GM18868 (cell line): ENCODE measurements around the gene PATL1.
A peak's percentile ranks its signal among the peaks of the same experiment; 100 is the strongest.
"Not testable (repeated sequence)": the region's sequence is repeated elsewhere in the genome, so short reads cannot be mapped to it uniquely, and the experiment has no call there.

Source experiments
- ATAC-seq: cut with Tn5 transposase; IDR thresholded peaks from one replicate; pipeline ENCODE4 v1.9.1; 2021; ENCODE audit warnings: mild to moderate bottlenecking, moderate library complexity; ENCODE audit not compliant: unreplicated experiment

PATL1 gene

DNA sequence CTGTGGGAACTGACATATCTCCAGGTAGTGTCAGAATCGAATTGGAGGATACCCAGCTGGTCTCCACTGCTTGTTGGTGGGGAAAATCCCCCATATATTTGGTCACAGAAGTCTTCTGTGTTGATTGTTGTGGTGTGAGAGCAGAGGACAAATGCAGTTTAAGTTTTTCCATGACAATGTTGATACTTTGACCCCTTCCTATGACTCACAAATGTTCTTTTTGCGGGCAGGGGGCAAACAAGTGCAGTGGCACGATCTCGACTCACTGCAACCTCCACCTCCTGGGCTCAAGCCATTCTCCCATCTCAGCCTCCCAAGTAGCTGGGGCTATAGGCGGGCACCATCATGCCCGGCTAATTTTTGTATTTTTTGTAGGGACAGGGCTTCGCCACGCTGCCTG is 7.4 kb upstream of the PATL1 start:
- no peak for ATAC-seq

DNA sequence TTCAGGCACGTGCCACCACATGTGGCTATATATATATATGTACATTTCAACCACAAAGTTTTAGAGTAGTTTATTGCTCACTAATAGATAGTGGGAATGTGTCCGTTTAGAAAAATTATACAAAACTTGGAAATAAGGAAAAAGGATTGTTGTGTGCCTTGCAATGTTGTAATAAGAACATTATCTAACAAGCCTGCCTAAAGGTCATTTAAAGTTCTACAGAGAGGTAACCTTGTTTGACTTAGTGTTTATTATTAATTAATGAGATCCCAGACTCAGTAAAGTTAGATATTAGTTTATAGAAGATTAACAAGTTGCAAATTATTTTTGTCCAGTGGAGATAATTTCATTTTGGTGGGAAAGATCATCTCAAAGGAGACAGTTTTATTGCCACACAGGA is 5.5 kb upstream of the PATL1 start:
- ATAC-seq, result no peak

DNA sequence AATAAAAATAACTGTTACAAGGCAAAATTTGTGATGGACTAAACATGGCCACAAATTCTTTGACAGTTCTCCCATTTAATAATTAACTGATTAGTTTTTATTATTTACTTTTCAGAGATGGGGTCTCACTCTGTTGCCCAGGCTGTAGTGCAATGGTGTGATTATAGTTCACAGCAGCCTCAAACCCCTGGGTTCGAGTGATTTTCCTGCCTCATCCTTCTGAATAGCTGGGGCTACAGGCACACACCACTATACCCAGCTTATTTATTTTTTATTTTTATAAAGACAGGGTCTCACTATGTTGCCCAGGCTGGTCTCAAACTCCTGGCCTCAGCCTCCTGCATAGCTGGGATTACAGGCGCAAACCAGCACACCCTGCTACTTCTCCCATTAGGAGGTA is 4.5 kb upstream of the PATL1 start:
- ATAC-seq, result no peak

DNA sequence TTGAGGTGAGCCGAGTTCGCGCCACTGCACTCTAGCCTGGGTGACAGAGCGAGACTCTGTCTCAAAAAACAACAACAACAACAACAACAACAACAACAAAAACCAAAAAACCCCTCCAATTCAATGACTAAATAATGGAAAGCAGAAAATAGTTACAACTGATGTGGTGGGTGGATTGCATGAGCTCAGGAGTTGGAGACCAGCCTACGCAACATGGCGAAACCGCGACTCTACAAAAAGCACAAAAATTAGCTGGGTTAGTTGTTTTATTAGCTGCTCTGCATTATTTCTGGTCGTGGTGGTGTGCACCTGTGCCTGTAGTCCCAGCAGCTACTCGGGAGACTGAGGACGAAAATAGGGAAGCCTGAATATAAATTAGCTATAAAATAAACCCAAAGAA is 2.6 kb upstream of the PATL1 start:
- ATAC-seq, result no peak

DNA sequence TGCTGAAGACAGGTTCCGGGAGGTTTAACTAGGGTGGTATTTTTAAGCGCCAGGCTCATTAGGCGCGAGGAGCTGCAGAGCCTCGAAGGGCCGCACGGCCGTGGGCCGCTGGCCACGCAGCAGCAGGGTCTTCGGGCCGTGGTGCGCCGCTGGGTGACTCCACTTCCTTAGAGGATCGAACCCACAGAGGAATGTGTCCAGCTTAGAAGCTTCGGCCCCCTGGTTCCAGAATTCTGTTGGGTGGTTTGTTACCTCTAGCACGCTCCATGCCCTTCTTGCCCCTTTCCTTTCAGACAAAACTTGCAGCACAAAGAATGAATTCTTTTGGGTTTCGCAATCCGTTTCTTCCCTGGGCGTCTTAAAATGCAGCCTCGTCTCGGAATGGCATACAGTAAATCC is 773 bp upstream of the PATL1 start:
- ATAC-seq, result no peak

DNA sequence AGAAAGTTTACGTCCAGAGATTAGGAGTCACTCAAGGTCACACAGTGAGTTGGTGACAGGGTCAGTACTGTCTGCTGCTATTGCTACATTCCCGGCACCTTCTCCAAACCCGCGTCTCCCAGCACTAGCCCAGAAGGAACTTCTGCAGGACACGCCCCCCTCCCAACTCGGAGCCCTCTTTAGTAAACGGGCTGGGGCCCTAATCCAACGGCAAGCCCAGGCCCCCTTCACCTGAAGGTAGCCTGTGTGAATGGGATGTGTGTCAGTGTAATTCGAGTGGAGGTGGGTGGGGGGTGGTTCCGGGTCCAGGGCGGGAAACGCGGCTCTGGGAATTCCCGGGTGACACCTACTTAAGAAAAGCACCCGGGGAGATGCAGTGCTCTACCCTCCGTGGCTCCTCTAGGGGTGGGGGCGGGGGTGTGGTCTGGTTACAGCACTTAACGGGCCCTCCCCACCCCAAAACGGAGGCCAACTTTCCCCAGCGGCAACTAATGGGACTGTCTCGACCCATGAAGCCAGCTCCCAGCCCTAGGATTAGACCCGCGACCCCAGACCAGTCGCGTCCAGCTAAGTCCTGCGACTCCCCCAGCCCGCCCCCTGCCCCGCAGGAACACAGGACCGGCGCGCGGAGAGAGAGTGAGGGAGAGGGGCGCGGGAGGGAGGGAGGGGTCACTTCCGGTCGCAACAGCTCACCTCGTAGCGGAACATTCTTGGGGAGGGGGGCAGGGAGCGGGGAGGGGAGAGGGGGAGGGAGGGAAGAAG is 468 bp downstream of the PATL1 start:
- peak; percentile 16 for ATAC-seq

DNA sequence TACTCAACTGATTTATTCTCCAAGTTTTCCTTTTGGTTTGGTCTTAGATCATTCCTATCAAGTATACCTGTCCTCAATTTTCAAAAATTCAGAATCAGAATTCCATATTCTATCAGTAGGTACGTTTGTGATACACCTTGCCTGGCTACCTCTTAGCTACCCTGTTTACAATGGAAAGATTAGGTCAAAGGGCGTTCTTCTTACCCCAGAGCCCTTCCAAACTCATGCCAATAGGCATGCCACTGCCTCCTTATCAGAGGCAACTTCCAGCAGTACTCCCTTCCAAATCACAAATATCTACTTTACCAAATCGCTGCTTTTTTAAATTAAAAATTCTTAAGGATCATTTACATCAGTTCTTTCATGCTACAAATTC is 1.0 kb downstream of the PATL1 start:
- no peak for ATAC-seq

DNA sequence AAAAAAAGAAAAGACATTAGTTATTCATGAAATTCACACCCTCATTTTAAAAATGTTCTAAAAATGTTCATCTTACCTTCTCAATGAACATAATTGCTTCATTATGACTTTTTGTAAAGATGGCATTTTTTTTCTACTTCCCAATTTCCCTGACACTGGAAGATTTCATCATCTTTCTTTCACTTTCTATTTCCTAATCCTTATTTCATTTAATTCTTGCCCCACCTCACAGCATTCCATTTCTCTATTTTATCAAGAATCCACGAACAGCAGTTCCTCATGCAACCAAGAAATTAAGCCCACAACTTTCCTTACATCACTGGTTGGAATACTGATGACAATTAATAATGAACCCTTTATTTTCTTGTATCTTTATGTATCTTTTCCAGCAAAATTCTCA is 1.9 kb downstream of the PATL1 start:
- no peak for ATAC-seq

DNA sequence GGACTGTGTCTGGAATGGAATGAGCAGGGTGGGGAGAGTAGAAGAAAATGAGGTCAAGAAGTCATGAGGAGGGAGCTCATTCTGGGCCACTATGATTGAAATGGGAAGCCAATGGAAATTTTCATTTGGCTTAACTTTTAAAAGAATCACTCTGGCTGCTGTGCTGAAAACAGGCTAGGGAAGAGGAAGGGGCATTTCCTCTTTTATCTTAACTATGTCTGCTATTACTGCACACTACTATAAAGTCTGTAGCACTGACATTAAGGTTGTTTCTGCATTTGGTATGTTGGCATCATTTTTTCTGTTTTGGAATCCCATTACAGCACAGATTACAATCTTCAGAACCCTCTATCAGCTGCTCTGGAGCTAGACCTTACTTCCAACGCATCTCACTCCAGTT is 8.2 kb downstream of the PATL1 start:
- no peak for ATAC-seq

DNA sequence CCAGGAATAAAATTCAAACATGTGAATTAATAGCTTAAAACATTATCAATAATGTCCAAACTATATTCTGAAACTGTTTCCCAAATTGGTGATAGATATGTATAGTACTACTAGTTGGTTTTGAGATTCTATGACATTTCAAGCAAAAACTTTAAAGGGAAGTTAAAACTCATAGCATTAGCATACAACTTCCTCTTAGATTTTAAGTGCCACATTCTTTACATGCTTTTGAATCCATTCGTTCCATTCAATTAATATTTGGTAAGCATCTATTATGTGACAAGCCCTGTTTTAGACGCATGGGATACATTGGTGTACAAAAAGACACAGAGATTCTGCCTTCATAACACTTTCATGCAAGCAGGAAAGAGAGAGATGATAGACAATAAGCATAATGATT is 8.9 kb downstream of the PATL1 start:
- no peak for ATAC-seq

DNA sequence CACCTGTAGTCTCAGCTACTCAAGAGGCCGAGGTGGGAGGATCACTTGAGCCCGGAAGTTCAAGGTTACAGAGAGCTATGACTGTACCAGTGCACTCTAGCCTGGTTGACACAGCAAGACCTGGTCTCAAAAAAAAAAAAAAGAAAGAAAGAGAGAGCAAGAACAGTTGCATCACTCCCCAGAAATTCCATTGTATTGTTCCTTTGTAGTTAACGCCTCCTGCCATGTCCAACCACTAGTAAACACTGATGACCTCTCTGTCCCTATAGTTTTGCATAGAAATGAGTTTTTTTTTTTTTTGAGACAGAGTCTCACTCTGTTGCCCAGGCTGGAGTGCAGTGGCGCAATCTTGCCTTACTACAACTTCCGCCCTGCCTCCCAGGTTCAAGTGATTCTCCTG is 10.8 kb downstream of the PATL1 start:
- no peak for ATAC-seq

DNA sequence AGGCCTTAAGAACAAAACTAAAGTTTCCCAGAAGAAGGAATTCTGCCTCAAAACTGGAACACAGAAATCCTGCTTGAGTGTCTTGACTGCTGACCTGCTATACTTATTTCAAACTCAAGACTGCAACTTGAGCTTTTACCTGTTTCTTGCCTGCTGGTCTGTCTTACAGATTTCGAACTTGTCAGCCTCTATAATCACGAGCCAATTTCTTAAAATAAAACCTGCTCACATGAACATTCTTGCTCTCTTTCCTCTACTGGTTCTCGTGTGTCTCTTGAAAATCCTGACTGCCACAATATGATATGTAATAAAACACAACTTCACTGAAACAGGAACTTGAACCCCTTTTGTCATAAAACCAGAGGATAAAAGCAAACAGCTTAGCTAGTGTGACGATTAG is 13.9 kb downstream of the PATL1 start:
- no peak for ATAC-seq

DNA sequence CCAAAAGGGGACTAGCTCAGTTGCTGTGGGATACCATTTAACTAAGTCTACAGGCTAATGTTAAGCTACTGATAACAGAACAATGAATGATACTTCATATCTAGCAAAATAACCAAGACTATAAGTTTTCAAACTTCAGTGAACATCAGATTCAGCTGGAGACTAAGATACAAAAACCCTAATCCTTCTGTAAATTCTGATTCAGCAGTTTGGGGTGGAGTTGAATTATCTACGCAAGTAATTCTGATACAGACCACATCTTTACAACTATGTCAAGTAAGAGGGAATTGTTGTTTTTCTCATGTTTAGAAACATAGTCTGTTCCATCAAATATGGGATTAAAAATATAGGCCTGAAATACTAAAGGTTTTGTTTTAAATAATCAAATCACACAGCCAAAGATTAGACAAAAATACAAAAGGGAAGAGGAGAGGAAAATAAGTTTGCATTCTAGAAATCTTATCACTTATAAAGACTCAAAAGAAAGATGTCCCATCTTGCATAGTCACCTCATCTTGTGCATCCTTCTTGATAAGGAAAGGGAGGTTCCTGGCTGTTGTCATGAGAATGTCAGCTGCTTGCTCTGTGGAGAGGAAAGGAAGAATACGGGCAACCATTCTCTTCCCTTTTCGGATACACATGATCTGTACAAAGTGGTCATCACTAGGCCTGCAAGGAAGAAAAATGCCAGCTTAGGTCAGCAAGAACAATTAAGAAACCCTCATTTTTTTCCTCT is 21.4 kb downstream of the PATL1 start:
- ATAC-seq, result no peak

DNA sequence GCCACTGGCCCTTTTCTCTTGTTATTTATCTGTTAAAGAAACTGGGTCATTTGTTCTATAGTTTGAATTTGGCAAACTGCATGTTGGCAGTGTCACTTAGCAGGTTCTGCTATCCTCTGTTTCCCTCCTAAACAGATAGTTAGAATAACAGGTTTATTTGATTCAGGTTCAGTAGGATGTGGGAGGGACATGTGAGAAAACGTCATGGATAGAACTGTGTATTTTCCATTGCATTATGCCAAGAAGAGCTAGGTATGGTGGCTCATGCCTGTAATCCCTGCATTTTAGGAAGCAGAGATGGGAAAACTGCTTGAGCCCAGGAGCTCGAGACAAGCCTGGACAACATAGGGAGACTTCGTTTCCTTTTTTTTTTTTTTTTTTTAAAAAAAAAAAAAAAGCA is 24.3 kb downstream of the PATL1 start:
- ATAC-seq, result no peak

DNA sequence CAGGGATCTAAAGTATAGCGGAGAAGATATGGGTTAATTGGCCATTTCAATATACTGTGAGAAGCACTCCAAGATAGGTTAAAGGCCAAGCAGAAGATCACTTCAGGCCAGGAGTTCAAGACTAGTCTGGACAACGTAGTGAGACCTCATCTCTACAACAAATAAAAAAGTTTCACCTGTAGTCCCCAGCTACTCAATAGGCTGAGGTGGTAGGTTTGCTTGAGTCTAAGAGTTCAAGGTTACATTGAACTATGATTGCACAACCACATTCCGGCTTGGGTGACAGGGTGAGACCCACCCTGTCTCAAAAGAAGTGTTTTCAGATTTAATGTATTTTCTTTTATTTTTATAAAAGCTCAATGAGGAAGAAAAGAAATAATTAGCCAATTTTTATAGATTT is 25.4 kb downstream of the PATL1 start:
- no peak for ATAC-seq

DNA sequence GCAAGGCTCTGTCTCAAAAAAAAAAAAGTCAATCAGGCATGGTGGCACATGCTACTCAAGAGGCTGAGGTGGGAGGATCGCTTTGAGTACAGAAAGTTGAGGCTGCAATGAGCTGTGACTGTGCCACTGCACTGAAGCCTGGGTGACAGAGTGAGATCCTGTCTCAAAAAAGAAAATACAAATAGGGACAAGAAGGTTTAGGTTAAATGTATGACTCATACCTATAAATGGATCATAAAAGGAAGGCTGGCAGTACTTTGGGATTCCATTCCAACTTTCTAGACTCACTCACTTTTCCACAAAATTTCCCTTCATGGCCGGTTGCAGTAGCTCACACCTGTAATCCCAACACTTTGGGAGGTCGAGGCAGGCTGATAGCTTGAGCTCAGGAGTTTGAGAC is 27.7 kb downstream of the PATL1 start:
- no peak for ATAC-seq

DNA sequence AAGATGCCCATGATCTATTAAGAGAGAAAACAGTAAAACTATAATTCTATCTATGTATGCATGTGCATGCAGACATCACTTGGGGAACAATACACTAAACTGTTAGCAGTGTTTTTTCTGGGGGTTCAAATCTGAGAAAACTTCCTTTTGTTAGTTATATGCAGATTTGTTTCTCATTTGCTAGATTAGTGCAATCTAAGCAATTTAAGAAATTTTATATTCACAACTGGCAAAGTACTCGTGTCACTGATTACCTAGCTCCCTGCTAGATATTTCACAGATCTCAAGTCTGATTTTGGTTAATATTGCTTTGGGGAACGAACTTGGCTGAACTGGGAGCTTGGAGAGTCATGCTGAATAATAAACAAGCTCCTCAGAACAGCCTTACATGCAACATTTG is 38.3 kb downstream of the PATL1 start:
- ATAC-seq, result no peak

DNA sequence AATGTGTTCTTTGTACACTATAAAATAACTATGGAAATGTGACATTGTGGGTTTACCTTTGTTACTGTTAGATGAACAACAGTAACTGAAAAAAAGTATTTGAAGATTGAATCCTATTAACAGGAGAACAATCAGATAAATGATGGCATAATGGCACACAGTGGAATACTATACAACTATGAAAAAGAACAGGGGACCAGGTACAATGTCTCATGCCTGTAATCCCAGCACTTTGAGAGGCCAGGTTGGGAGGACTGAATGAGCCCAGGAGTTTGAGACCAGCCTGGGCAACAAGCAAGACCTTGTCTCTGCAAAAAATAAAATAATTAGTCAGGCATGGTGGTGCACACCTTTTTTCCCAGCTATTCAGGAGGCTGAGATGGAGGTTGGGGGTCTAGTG is 38.8 kb downstream of the PATL1 start:
- no peak for ATAC-seq

DNA sequence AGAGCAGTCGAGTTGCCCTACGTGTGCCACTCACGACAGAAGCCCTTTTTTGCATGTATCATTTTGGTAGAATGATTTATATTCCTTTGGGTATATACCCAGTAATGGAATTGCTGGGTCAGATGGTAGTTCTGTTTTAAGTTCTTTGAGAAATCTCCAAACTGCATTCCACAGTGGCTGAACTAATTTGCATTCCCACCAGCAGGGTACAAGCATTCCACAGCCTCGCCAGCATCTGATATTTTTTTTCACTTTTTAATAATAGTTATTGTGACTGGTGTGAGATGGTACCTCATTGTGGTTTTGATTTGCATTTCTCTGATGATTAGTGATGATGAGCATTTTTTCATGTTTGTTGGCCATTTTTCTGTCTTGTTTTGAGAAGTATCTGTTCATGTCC is 41.9 kb downstream of the PATL1 start:
- ATAC-seq, result not testable (repeated sequence)

DNA sequence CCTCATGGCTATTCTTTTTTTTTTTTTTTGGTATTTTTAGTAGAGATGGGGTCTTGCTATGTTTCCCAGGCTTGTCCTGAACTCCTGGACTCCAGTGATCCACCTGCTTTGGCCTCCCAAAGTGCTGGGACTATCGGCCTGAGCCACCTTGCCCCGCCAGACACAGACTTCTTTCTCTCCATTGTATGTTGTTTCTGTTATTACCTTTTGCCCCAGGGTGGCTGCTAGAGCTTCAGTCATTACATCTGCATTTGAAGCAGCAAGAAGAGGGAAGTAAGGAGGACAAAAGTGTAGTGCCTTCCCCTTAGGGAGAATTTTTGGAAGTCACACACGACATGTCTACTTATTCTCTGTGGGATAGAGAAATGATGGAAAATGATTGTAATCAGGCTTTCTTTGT is 43.1 kb downstream of the PATL1 start:
- no peak for ATAC-seq

DNA sequence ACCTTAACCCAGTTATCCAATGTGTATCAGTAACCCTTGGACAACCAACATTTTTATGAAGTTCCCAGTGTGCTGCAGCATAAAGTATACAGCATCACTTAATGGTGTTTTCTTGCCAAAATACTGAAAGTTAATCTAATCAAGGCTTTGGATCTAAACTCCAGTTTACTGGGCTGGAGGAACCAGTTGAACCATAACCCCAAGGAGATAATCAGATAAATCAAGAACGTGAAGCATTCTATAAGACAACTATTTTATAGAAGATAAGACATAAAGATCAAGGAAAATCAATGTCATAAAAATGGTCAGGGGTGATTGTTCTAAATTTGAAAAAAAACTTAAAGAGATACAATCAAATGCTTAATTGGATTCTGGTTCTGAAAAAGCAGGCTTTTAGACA is 51.0 kb downstream of the PATL1 start:
- ATAC-seq, result no peak

DNA sequence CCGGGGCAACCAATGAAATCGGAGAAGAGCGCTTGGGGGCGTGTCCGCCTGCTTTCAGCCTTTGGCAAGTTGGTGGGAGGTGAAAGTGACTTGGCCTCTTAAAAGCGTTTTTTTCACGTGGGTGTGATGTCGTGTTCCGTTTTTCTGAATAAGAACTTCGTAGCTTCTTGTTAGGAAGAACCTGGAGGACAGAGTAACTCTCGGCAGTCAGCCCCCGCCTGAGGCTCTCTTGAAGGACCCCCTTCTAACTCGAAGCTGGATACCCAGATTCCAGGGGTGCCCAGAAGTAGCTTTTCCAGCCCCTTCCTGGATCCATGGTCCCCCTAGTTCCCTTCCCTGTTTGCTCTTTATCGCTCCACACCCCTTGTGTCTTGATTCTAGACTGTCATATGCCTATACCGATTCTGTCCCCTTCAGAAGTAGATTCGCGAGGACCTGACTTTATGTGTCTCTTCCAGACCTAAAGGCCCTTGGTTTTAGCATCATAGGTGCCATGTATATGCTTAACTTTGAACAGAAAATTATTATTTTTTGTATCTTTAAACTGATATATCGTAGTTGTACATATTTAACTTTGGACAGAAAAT is 52.3 kb downstream of the PATL1 start:
- no peak for ATAC-seq
